Skin epidermis (tissue), 12 donors: ENCODE data around the gene ZDHHC16.
"Not testable (repeated sequence)": the region's sequence is repeated elsewhere in the genome, so short reads cannot be mapped to it uniquely, and the experiment has no call there.

ENCODE experiments used
- H3K27ac ChIP-seq, 21 experiments: fragments of 200-600 bp; sonication (generic) in 11 of 21; one replicate each; pipeline ENCODE4 v1.5.0; 2020; ENCODE audit warnings: mild to moderate bottlenecking in 3 of 21, inconsistent platforms in 2 of 21, moderate library complexity in 2 of 21
- H3K4me3 ChIP-seq, 7 experiments: fragments of 200-600 bp; sonication (generic) in 2 of 7; one replicate each; pipeline ENCODE4 v1.5.0; 2020; ENCODE audit warnings: inconsistent platforms in 2 of 7, mild to moderate bottlenecking in 2 of 7, moderate library complexity in 1 of 7

Gene ZDHHC16

GRCh38 chr10:97466755-97467154 is 20.8 kb downstream of the ZDHHC16 start:
- peak overlapping the region in 5 of 21 experiments; percentile 14 to 55 (median 36) for H3K27ac ChIP-seq
- no peak overlapping the region for H3K4me3 ChIP-seq

GRCh38 chr10:97468162-97468561 is 22.2 kb downstream of the ZDHHC16 start:
- H3K27ac ChIP-seq: peak overlapping the region in 1 of 21 experiments; percentile 1
- no peak overlapping the region for H3K4me3 ChIP-seq

- peak overlapping the region in 1 of 21 experiments; percentile 8 for H3K27ac ChIP-seq
- not testable (repeated sequence) for H3K4me3 ChIP-seq
These were observed 22.8 kb downstream of the ZDHHC16 start for GRCh38 chr10:97468781-97469180.

- no peak overlapping the region for H3K4me3 ChIP-seq
- no peak overlapping the region for H3K27ac ChIP-seq
These were observed 28.9 kb downstream of the ZDHHC16 start for GRCh38 chr10:97474918-97475317.

- Histone ChIP-seq H3K4me3 (no peak overlapping the region), H3K27ac (peak overlapping the region in 1 of 21 experiments; percentile 26)
These were observed 30.1 kb downstream of the ZDHHC16 start for GRCh38 chr10:97475936-97476594.

- H3K27ac ChIP-seq, H3K4me3 ChIP-seq: not testable (repeated sequence)
These were observed 33.4 kb downstream of the ZDHHC16 start for GRCh38 chr10:97479410-97479809.

GRCh38 chr10:97479939-97480338 is 34.0 kb downstream of the ZDHHC16 start:
- Histone ChIP-seq H3K4me3 (no peak overlapping the region), H3K27ac (no peak overlapping the region)

GRCh38 chr10:97481071-97481470 is 35.1 kb downstream of the ZDHHC16 start:
- H3K4me3 ChIP-seq: no peak overlapping the region
- H3K27ac ChIP-seq: peak overlapping the region in 1 of 21 experiments; percentile 45

GRCh38 chr10:97482381-97482780 is 36.4 kb downstream of the ZDHHC16 start:
- no peak overlapping the region for H3K4me3 ChIP-seq
- peak overlapping the region in 1 of 21 experiments; percentile 43 for H3K27ac ChIP-seq

GRCh38 chr10:97483506-97483905 is 37.5 kb downstream of the ZDHHC16 start:
- Histone ChIP-seq H3K4me3 (no peak overlapping the region), H3K27ac (peak overlapping the region in 2 of 21 experiments; percentile 11 to 51)

- peak overlapping the region in 1 of 21 experiments; percentile 51 for H3K27ac ChIP-seq
These were observed 37.9 kb downstream of the ZDHHC16 start for GRCh38 chr10:97483921-97484320.

GRCh38 chr10:97485647-97486281 is 39.8 kb downstream of the ZDHHC16 start:
- H3K27ac ChIP-seq: no peak overlapping the region

More at GRCh38 chr10:97483921-97484320, 37.9 kb downstream of the ZDHHC16 start:
- no peak overlapping the region for H3K4me3 ChIP-seq

GRCh38 chr10:97490592-97490991 is 44.6 kb downstream of the ZDHHC16 start:
- Histone ChIP-seq H3K4me3 (no peak overlapping the region), H3K27ac (peak overlapping the region in 3 of 21 experiments; percentile 12 to 49 (median 24))

More at GRCh38 chr10:97485647-97486281, 39.8 kb downstream of the ZDHHC16 start:
- H3K4me3 ChIP-seq: no peak overlapping the region

GRCh38 chr10:97494151-97494550 is 48.2 kb downstream of the ZDHHC16 start:
- Histone ChIP-seq H3K27ac (peak overlapping the region in 2 of 21 experiments; percentile 6 to 14), H3K4me3 (no peak overlapping the region)

- H3K4me3 ChIP-seq: no peak overlapping the region
- H3K27ac ChIP-seq: peak overlapping the region in 7 of 21 experiments; percentile 45 to 64 (median 54)
These were observed 49.0 kb downstream of the ZDHHC16 start for GRCh38 chr10:97494863-97495506.

GRCh38 chr10:97497572-97498075 is 51.6 kb downstream of the ZDHHC16 start:
- peak overlapping the region; percentile 81 to 98 (median 93) for H3K4me3 ChIP-seq
- peak overlapping the region; percentile 39 to 97 (median 89) for H3K27ac ChIP-seq

- peak within 1 kb of the TSS; percentile 39 to 97 (median 89) for H3K27ac ChIP-seq
- H3K4me3 ChIP-seq: peak within 1 kb of the TSS; percentile 81 to 98 (median 93)
These were observed 52.3 kb downstream of the ZDHHC16 start, which contains the start of gene MMS19 for GRCh38 chr10:97498076-97498840. Gene MMS19 (minus strand): TSS chr10:97498422. CDS start chr10:97498384, 38 bp downstream.

GRCh38 chr10:97498841-97499560 is 53.0 kb downstream of the ZDHHC16 start, which contains the start of gene UBTD1:
Gene UBTD1 (plus strand): TSS chr10:97498924. CDS start chr10:97499204, 280 bp downstream.
- H3K4me3 ChIP-seq: peak within 1 kb of the TSS; percentile 81 to 98 (median 93)
- H3K27ac ChIP-seq: peak within 1 kb of the TSS; percentile 39 to 97 (median 89)
